ENCODE results near the gene SHMT2. TPM values are rescaled to one million over a fixed set of nuclear protein-coding genes. Genes with fewer than 3 reads are reported as not detected.

SHMT2 gene
- total RNA-seq: 10 to 100 TPM; 37.9 to 92.0 (median 52.0) TPM

DNA sequence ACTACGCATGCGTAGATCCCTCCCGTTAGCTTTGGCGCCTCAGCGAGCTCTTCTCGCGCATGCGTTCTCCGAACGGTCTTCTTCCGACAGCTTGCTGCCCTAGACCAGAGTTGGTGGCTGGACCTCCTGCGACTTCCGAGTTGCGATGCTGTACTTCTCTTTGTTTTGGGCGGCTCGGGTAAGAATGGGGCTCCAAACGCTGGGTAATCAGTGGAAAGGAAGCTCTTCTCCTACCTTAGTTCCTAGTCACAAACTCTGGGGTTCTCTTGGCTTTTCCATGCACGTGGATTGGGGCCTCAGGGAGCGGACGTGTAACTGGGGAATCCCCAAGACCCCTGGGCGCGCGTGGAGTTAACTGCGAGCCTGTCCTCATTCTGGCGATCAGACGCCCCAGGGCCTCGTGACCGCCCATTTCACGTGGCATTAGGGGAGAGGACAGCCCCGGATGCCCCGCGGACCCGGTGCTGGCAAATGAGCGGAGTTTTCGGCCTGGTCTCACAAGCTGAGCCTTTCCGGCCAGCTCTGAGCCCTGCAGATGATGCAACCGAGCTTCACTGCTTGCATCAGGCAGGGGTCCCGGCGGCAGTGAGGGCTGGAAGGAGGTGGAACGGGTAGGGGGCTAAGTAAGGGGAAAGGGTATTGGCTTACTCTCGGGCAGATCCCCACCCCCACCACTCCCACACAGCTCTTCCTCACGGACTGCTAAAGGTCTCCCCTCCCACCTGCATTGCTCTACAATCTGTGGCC is at the start of gene SHMT2:
SHMT2 (plus strand) TSS at position 78 of the 747 bp plus-strand sequence; CDS start at position 146, 68 bp downstream.
- ATAC-seq (ENCODE audit: low FRiP score in 2 of 2) (peak; percentile 66 to 87), DNase-seq (peak; percentile 87 to 95)
- Histone ChIP-seq H3K4me1 (peaks cover 34 to 48% (median 42%) of the 10 kb centered on the region in 4 donors), H3K36me3 (peaks cover 0 to 39% (median 32%) of the 10 kb centered on the region in 4 donors), H3K27ac (peak within 1 kb of the TSS; percentile 79 to 90 (median 84)), H3K9me3 (no peaks in the 10 kb centered on the region), H3K27me3 (peaks cover 0 to 24% (median 14%) of the 10 kb centered on the region in 4 donors), H3K4me3 (peak within 1 kb of the TSS; percentile 54 to 72 (median 66))
- WGBS, 2 donors: 1% methylated on average over 24 to 39 of the region's 42 CpGs
- TF ChIP-seq POLR2AphosphoS5 (IDR thresholded peaks at IDR 0.05) (peak; percentile 13 to 22), POLR2A (IDR thresholded peaks at IDR 0.05) (peak in 2 of 4 donors; percentile 41 to 46), EP300 (IDR thresholded peaks at IDR 0.05) (no peak)
- TF ChIP-seq, protein P1, sequence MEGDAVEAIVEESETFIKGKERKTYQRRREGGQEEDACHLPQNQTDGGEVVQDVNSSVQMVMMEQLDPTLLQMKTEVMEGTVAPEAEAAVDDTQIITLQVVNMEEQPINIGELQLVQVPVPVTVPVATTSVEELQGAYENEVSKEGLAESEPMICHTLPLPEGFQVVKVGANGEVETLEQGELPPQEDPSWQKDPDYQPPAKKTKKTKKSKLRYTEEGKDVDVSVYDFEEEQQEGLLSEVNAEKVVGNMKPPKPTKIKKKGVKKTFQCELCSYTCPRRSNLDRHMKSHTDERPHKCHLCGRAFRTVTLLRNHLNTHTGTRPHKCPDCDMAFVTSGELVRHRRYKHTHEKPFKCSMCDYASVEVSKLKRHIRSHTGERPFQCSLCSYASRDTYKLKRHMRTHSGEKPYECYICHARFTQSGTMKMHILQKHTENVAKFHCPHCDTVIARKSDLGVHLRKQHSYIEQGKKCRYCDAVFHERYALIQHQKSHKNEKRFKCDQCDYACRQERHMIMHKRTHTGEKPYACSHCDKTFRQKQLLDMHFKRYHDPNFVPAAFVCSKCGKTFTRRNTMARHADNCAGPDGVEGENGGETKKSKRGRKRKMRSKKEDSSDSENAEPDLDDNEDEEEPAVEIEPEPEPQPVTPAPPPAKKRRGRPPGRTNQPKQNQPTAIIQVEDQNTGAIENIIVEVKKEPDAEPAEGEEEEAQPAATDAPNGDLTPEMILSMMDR (IDR thresholded peaks at IDR 0.05): peak in 3 of 6 experiments; percentile 0 to 33 (median 2)

- H3K36me3 ChIP-seq: peaks cover 12 to 77% (median 60%) of the 10 kb centered on the region in 4 donors
- H3K27me3 ChIP-seq: no peaks in the 10 kb centered on the region
- 93 to 96% methylated on average over 16 to 20 of the region's 20 CpGs for WGBS, 2 donors
- no peaks in the 10 kb centered on the region for H3K4me1 ChIP-seq
- no peak overlapping the region for H3K4me3 ChIP-seq
- TF ChIP-seq EP300 (IDR thresholded peaks at IDR 0.05) (no peak), POLR2A (IDR thresholded peaks at IDR 0.05) (no peak), POLR2AphosphoS5 (IDR thresholded peaks at IDR 0.05) (no peak)
- TF ChIP-seq, protein P1 (IDR thresholded peaks at IDR 0.05): no peak
- no peaks in the 10 kb centered on the region for H3K9me3 ChIP-seq
- no peak overlapping the region for H3K27ac ChIP-seq
- no peak for ATAC-seq (ENCODE audit: low FRiP score in 2 of 2)
- DNase-seq: peak in 1 of 2 donors; percentile 84
Measured at GRCh38 chr12:57180321-57180989, 49.1 kb upstream of the SHMT2 start.

DNA sequence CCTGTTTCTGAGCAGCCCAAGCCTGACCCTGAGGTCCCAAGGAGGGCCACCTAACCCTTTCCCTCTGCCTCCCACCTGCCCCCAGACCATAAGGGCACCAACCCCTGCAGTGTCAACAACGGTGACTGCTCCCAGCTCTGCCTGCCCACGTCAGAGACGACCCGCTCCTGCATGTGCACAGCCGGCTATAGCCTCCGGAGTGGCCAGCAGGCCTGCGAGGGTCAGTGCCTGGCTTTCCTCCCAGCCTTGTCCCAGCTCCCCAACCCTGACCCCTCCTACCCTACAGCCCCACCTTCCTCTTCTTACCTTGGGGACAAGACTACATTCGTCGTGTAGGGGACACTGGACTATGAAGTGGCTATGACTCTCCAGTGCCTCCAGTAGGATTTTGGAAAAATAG is 48.4 kb upstream of the SHMT2 start:
- Histone ChIP-seq H3K9me3 (no peaks in the 10 kb centered on the region), H3K27me3 (no peaks in the 10 kb centered on the region), H3K4me3 (no peak overlapping the region), H3K27ac (no peak overlapping the region), H3K36me3 (peaks cover 10 to 82% (median 64%) of the 10 kb centered on the region in 4 donors), H3K4me1 (no peaks in the 10 kb centered on the region)
- DNase-seq (no peak), ATAC-seq (ENCODE audit: low FRiP score in 2 of 2) (no peak)
- no peak for TF ChIP-seq POLR2AphosphoS5 (IDR thresholded peaks at IDR 0.05)
- no peak for TF ChIP-seq EP300 (IDR thresholded peaks at IDR 0.05)
- no peak for TF ChIP-seq POLR2A (IDR thresholded peaks at IDR 0.05)
- TF ChIP-seq, protein P1 (IDR thresholded peaks at IDR 0.05): no peak
- WGBS, 2 donors: 70 to 88% methylated on average over 4 to 9 of the region's 9 CpGs

DNA sequence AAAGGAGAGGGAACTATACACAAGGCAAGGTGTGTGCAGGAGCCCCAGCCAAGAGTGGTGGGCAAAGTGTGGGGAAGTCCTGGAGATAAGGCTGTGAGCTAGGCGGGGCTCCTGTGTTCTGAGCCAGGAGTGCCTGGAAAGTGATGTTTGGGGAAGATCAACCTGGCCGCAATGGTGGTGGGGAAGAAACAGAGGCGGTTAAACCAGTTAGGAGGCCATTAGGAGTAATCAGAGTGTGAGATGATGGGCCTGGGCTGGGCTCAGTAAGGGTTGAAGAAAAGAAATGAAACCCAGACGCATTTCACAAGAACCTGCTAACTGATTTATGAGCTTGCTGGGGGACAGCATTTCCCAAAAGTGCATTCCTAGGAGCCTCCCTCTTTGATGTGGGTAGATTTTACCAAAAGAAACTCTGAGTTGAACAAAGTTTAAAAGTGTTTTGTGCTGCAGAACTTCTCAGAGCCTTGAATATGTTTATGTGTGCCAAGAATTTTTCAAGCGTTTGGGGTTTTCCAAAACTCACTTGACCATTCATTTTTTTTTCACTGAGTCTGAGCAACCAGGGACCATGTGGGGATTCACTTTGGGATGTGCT is 47.9 kb upstream of the SHMT2 start:
- DNase-seq: no peak
- Histone ChIP-seq H3K4me1 (no peaks in the 10 kb centered on the region), H3K27ac (no peak overlapping the region), H3K4me3 (no peak overlapping the region), H3K27me3 (no peaks in the 10 kb centered on the region), H3K9me3 (no peaks in the 10 kb centered on the region), H3K36me3 (peaks cover 5 to 82% (median 64%) of the 10 kb centered on the region in 4 donors)
- TF ChIP-seq, protein P1 (IDR thresholded peaks at IDR 0.05): no peak
- TF ChIP-seq POLR2AphosphoS5 (IDR thresholded peaks at IDR 0.05): no peak
- TF ChIP-seq POLR2A (IDR thresholded peaks at IDR 0.05): no peak
- no peak for TF ChIP-seq EP300 (IDR thresholded peaks at IDR 0.05)
- 59 to 68% methylated on average over 5 of the region's 5 CpGs for WGBS, 2 donors
- peak in 1 of 2 donors; percentile 16 for ATAC-seq (ENCODE audit: low FRiP score in 2 of 2)

All from upper lobe of left lung (tissue), 6 donors.